ENCODE measurements around the gene MCF2L.
"Not testable (repeated sequence)": the region's sequence is repeated elsewhere in the genome, so short reads cannot be mapped to it uniquely, and the experiment has no call there.

Gene MCF2L

GRCh38 chr13:113110048-113110851, 141.2 kb downstream of the MCF2L start:
- no peak overlapping the region for H2BK120ac ChIP-seq (ENCODE audit: low read depth, low read length)
- no CpG with 5 or more reads among the region's 99 CpGs for WGBS, 2 donors (ENCODE audit: extremely low coverage in 2 of 2, insufficient read length in 2 of 2, insufficient replicate concordance in 1 of 2)
- H3K18ac ChIP-seq (ENCODE audit: low read length): peak overlapping the region; percentile 96
- H3K4ac ChIP-seq (ENCODE audit: low read length): peak overlapping the region; percentile 66
- H2BK15ac ChIP-seq (ENCODE audit: low read length): peak overlapping the region; percentile 71
- H3K4me3 ChIP-seq (ENCODE audit: low read length in 2 of 2): peak overlapping the region in 1 of 2 donors; percentile 76
- H3K9me3 ChIP-seq (replicated peaks in 1 of 2; ENCODE audit: control insufficient read depth in 2 of 2, insufficient read depth in 1 of 2, low read depth in 1 of 2, low read length in 2 of 2): peaks cover 0 to 12% of the 10 kb centered on the region in 2 donors
- H3K23ac ChIP-seq (ENCODE audit: low read depth, low read length, poor library complexity): no peak overlapping the region
- peaks cover 0 to 6% of the 10 kb centered on the region in 2 donors for H3K4me1 ChIP-seq (ENCODE audit: control insufficient read depth in 2 of 2, insufficient read depth in 1 of 2, low read depth in 1 of 2, low read length in 2 of 2)
- peaks cover 0 to 21% (median 10%) of the 10 kb centered on the region in 3 experiments for H3K27me3 ChIP-seq (ENCODE audit: control insufficient read depth in 3 of 3, insufficient read depth in 3 of 3, low read depth in 1 of 3, low read length in 3 of 3)
- H2BK12ac ChIP-seq (ENCODE audit: low read length): peak overlapping the region; percentile 22
- no peak overlapping the region for H2AFZ ChIP-seq (ENCODE audit: low read length)
- DNase-seq (ENCODE audit: low spot score): no peak
- no peaks in the 10 kb centered on the region for H3K79me1 ChIP-seq (ENCODE audit: low read depth, low read length)
- no peak overlapping the region for H3K27ac ChIP-seq (replicated peaks; ENCODE audit: low read length)
- H3K9ac ChIP-seq (ENCODE audit: low read depth, low read length, poor library complexity): no peak overlapping the region
- peak overlapping the region; percentile 33 for H3K4me2 ChIP-seq (ENCODE audit: insufficient read depth, low read length, poor library complexity, severe bottlenecking)
- peak overlapping the region; percentile 38 for H3K14ac ChIP-seq (ENCODE audit: low read length)
- peak overlapping the region; percentile 46 for H2AK5ac ChIP-seq (ENCODE audit: low read depth, low read length)
- H4K8ac ChIP-seq (ENCODE audit: low read depth, low read length): peak overlapping the region; percentile 65
- H4K91ac ChIP-seq (ENCODE audit: low read depth, low read length, poor library complexity): no peak overlapping the region
- H3K36me3 ChIP-seq (replicated peaks in 1 of 2; ENCODE audit: control insufficient read depth in 2 of 2, insufficient read depth in 2 of 2, low read length in 2 of 2): no peaks in the 10 kb centered on the region
- peak overlapping the region; percentile 66 for H2BK5ac ChIP-seq (ENCODE audit: low read length)

- no peak overlapping the region for H2AK5ac ChIP-seq (ENCODE audit: low read depth, low read length)
- peak overlapping the region; percentile 71 for H2BK15ac ChIP-seq (ENCODE audit: low read length)
- no peak overlapping the region for H3K4me2 ChIP-seq (ENCODE audit: insufficient read depth, low read length, poor library complexity, severe bottlenecking)
- peak overlapping the region; percentile 55 for H3K23ac ChIP-seq (ENCODE audit: low read depth, low read length, poor library complexity)
- no peak overlapping the region for H3K14ac ChIP-seq (ENCODE audit: low read length)
- H2BK12ac ChIP-seq (ENCODE audit: low read length): no peak overlapping the region
- H4K8ac ChIP-seq (ENCODE audit: low read depth, low read length): no peak overlapping the region
- H3K4me3 ChIP-seq (ENCODE audit: low read length in 2 of 2): peak overlapping the region in 1 of 2 donors; percentile 76
- no peak overlapping the region for H2BK120ac ChIP-seq (ENCODE audit: low read depth, low read length)
- H4K91ac ChIP-seq (ENCODE audit: low read depth, low read length, poor library complexity): no peak overlapping the region
- H3K27me3 ChIP-seq (ENCODE audit: control insufficient read depth in 3 of 3, insufficient read depth in 3 of 3, low read depth in 1 of 3, low read length in 3 of 3): peaks cover 0 to 21% (median 10%) of the 10 kb centered on the region in 3 experiments
- no peak overlapping the region for H2BK5ac ChIP-seq (ENCODE audit: low read length)
- H3K4me1 ChIP-seq (ENCODE audit: control insufficient read depth in 2 of 2, insufficient read depth in 1 of 2, low read depth in 1 of 2, low read length in 2 of 2): no peaks in the 10 kb centered on the region
- H2AFZ ChIP-seq (ENCODE audit: low read length): no peak overlapping the region
- DNase-seq (ENCODE audit: low spot score): no peak
- H3K27ac ChIP-seq (replicated peaks; ENCODE audit: low read length): no peak overlapping the region
- no peaks in the 10 kb centered on the region for H3K79me1 ChIP-seq (ENCODE audit: low read depth, low read length)
- no CpG with 5 or more reads among the region's 49 CpGs for WGBS, 2 donors (ENCODE audit: extremely low coverage in 2 of 2, insufficient read length in 2 of 2, insufficient replicate concordance in 1 of 2)
- no peak overlapping the region for H3K4ac ChIP-seq (ENCODE audit: low read length)
- H3K9ac ChIP-seq (ENCODE audit: low read depth, low read length, poor library complexity): no peak overlapping the region
- H3K9me3 ChIP-seq (replicated peaks in 1 of 2; ENCODE audit: control insufficient read depth in 2 of 2, insufficient read depth in 1 of 2, low read depth in 1 of 2, low read length in 2 of 2): peaks cover 0 to 12% of the 10 kb centered on the region in 2 donors
- peak overlapping the region; percentile 96 for H3K18ac ChIP-seq (ENCODE audit: low read length)
- no peaks in the 10 kb centered on the region for H3K36me3 ChIP-seq (replicated peaks in 1 of 2; ENCODE audit: control insufficient read depth in 2 of 2, insufficient read depth in 2 of 2, low read length in 2 of 2)
Measured at GRCh38 chr13:113110852-113111315, 141.9 kb downstream of the MCF2L start.

- H3K9ac ChIP-seq (ENCODE audit: low read depth, low read length, poor library complexity): peak overlapping the region; percentile 44
- no CpG with 5 or more reads among the region's 5 CpGs for WGBS, 2 donors (ENCODE audit: extremely low coverage in 2 of 2, insufficient read length in 2 of 2, insufficient replicate concordance in 1 of 2)
- H2BK120ac ChIP-seq (ENCODE audit: low read depth, low read length); H3K79me1 ChIP-seq (ENCODE audit: low read depth, low read length); H3K4me2 ChIP-seq (ENCODE audit: insufficient read depth, low read length, poor library complexity, severe bottlenecking); H2AK5ac ChIP-seq (ENCODE audit: low read depth, low read length); H3K36me3 ChIP-seq (replicated peaks in 1 of 2; ENCODE audit: control insufficient read depth in 2 of 2, insufficient read depth in 2 of 2, low read length in 2 of 2); H3K14ac ChIP-seq (ENCODE audit: low read length); H4K91ac ChIP-seq (ENCODE audit: low read depth, low read length, poor library complexity); H3K4ac ChIP-seq (ENCODE audit: low read length); H2BK12ac ChIP-seq (ENCODE audit: low read length); H4K8ac ChIP-seq (ENCODE audit: low read depth, low read length); H2AFZ ChIP-seq (ENCODE audit: low read length); H3K27ac ChIP-seq (replicated peaks; ENCODE audit: low read length); DNase-seq (ENCODE audit: low spot score); H3K4me1 ChIP-seq (ENCODE audit: control insufficient read depth in 2 of 2, insufficient read depth in 1 of 2, low read depth in 1 of 2, low read length in 2 of 2); H2BK15ac ChIP-seq (ENCODE audit: low read length); H2BK5ac ChIP-seq (ENCODE audit: low read length); H3K18ac ChIP-seq (ENCODE audit: low read length); H3K23ac ChIP-seq (ENCODE audit: low read depth, low read length, poor library complexity): not testable (repeated sequence)
- H3K9me3 ChIP-seq (replicated peaks in 1 of 2; ENCODE audit: control insufficient read depth in 2 of 2, insufficient read depth in 1 of 2, low read depth in 1 of 2, low read length in 2 of 2): peaks cover 0 to 12% of the 10 kb centered on the region in 2 donors
- H3K27me3 ChIP-seq (ENCODE audit: control insufficient read depth in 3 of 3, insufficient read depth in 3 of 3, low read depth in 1 of 3, low read length in 3 of 3): peaks cover 0 to 21% (median 10%) of the 10 kb centered on the region in 3 experiments
- H3K4me3 ChIP-seq (ENCODE audit: low read length in 2 of 2): peak overlapping the region in 1 of 2 donors; percentile 68
Measured at GRCh38 chr13:113111821-113112220, 142.8 kb downstream of the MCF2L start.

- not testable (repeated sequence) for H4K8ac ChIP-seq (ENCODE audit: low read depth, low read length); H3K9ac ChIP-seq (ENCODE audit: low read depth, low read length, poor library complexity); H2AFZ ChIP-seq (ENCODE audit: low read length); H2BK12ac ChIP-seq (ENCODE audit: low read length); H3K14ac ChIP-seq (ENCODE audit: low read length); H3K18ac ChIP-seq (ENCODE audit: low read length); H3K79me1 ChIP-seq (ENCODE audit: low read depth, low read length); H3K4me3 ChIP-seq (ENCODE audit: low read length in 2 of 2); H3K4ac ChIP-seq (ENCODE audit: low read length); H3K4me1 ChIP-seq (ENCODE audit: control insufficient read depth in 2 of 2, insufficient read depth in 1 of 2, low read depth in 1 of 2, low read length in 2 of 2); H3K36me3 ChIP-seq (replicated peaks in 1 of 2; ENCODE audit: control insufficient read depth in 2 of 2, insufficient read depth in 2 of 2, low read length in 2 of 2); H2BK120ac ChIP-seq (ENCODE audit: low read depth, low read length); H2BK5ac ChIP-seq (ENCODE audit: low read length); H3K23ac ChIP-seq (ENCODE audit: low read depth, low read length, poor library complexity); H2AK5ac ChIP-seq (ENCODE audit: low read depth, low read length); DNase-seq (ENCODE audit: low spot score); H2BK15ac ChIP-seq (ENCODE audit: low read length); H3K27ac ChIP-seq (replicated peaks; ENCODE audit: low read length); H4K91ac ChIP-seq (ENCODE audit: low read depth, low read length, poor library complexity); H3K4me2 ChIP-seq (ENCODE audit: insufficient read depth, low read length, poor library complexity, severe bottlenecking)
- no CpG with 5 or more reads among the region's 1 CpG for WGBS, 2 donors (ENCODE audit: extremely low coverage in 2 of 2, insufficient read length in 2 of 2, insufficient replicate concordance in 1 of 2)
- H3K27me3 ChIP-seq (ENCODE audit: control insufficient read depth in 3 of 3, insufficient read depth in 3 of 3, low read depth in 1 of 3, low read length in 3 of 3): peaks cover 0 to 21% (median 10%) of the 10 kb centered on the region in 3 experiments
- H3K9me3 ChIP-seq (replicated peaks in 1 of 2; ENCODE audit: control insufficient read depth in 2 of 2, insufficient read depth in 1 of 2, low read depth in 1 of 2, low read length in 2 of 2): peaks cover 0 to 12% of the 10 kb centered on the region in 2 donors
Measured at GRCh38 chr13:113112475-113112874, 143.5 kb downstream of the MCF2L start.

All from neuronal stem cell (in vitro differentiated cells).